ENCODE data around the gene RIPOR3. TPM values are rescaled to one million over a fixed set of nuclear protein-coding genes. Genes with fewer than 3 reads are reported as not detected.
"Not testable (repeated sequence)": the region's sequence is repeated elsewhere in the genome, so short reads cannot be mapped to it uniquely, and the experiment has no call there.

The RIPOR3 gene
- total RNA-seq, 1 donor, result 32.6 TPM

DNA sequence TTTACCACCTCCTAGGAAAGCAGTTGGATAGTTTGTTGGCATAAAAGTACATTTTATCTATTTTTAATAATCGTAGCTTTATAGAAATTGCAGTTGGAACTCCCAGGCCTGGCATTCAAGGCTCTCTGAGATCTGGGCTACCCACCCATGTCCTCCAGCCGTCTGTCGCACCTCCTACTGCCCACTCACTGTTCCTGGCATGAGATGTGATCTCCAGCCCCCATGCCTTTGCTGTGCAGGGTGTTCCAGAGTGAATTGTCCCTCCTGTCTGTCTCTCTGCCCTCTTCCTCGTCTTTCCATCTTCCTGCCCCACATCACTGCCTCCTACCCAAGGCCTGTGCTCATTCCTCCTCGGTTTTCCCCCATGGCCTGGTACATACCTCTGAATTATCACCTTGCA lies 130.5 kb downstream of the RIPOR3 start:
- DNase-seq (ENCODE audit: low read depth in 2 of 3, low spot score in 2 of 3), result no peak

GRCh38 chr20:50559856-50560638 lies 131.3 kb downstream of the RIPOR3 start:
- DNase-seq (ENCODE audit: low read depth in 2 of 3, low spot score in 2 of 3), result no peak

- no peak for DNase-seq (ENCODE audit: low read depth in 2 of 3, low spot score in 2 of 3)
Observed at GRCh38 chr20:50559149-50559548, 132.2 kb downstream of the RIPOR3 start.

GRCh38 chr20:50558483-50558925 lies 132.8 kb downstream of the RIPOR3 start:
- DNase-seq (ENCODE audit: low read depth in 2 of 3, low spot score in 2 of 3), result no peak

DNA sequence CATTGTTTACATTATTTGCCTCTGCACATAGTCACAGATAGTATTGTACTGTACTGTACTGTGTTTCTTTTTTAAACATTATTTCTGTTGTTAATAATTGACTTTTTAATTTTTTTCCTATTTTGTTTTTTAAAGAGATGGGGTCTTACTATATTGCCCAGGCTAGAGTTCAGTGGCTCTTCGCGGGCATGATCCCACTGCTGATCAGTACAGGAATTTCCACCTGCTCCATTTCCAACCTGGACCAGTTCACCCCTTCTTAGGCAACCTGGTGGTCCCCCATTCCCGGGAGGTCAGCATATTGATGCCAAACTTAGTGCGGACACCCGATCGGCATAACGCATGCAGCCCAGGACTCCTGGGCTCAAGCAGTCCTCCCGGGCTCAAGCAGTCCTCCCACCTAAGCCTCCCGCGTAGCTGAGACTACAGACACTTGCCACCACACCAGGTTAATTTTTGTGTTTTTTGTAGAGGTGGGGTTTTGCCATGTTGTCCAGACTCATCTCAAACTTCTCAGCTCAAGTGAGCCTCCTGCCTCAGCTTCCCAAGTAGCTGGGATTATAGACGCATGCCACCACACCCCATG lies 133.7 kb downstream of the RIPOR3 start:
- DNase-seq (ENCODE audit: low read depth in 2 of 3, low spot score in 2 of 3), result no peak

DNA sequence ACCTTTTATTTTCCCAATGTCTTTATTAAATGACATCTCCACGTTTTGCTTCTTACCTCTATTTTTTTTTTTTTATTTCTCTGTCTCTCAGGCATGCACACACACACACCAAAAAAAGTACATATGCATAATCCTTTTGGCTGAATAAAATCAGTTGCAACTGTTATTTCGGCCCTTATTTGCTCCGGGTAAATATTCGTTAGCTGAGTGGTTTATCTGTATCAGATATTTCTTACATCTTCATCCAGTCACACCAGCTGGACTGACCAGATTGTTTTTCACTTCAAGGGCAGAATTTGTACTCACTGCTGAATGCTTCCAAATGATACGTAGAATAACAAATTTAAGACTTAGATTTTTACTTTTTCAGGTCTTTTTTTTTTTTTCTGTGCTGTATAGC lies 135.7 kb downstream of the RIPOR3 start:
- no peak for DNase-seq (ENCODE audit: low read depth in 2 of 3, low spot score in 2 of 3)

DNA sequence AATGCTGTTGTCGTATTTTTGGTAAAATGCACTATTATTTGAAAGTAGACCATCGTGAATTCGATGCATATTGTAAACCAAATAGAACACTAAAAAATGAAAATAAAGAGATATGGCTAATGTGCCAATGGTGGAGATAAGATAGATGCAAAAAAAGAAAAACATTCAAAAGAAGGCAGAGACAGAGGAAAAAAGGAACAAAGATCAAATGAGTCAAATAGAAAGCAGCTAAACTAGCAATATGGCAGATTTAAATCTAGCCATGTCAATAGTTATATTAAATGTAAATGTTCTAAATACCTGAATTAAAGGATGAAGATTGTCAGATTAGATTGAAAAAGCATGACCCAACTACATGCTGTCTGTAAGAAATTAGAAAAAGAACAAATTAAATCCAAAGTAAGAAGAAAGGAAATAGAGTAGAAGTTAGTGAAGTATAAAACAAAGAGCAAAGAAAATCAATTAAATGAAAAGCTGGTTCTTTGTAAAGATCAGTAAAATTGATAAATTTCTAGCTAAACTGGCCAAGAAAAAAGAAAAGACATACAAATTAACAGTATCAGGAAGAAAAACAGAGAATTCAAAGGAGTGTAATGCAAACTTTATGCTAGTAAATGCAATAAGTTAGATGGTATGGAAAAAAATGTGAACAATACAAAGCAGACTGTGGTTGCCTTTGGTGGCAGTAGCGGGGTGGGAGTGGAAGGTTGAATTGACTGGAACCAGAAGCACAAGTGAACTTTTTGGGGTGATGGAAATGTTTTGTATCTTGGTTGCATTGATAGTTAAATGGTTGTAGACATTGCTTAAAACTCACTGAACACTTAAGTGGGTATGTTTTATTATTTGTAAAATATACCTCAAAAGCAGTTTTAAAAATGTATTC lies 136.4 kb downstream of the RIPOR3 start:
- DNase-seq (ENCODE audit: low read depth in 2 of 3, low spot score in 2 of 3), result no peak

GRCh38 chr20:50552979-50553378 lies 138.4 kb downstream of the RIPOR3 start:
- no peak for DNase-seq (ENCODE audit: low read depth in 2 of 3, low spot score in 2 of 3)

DNA sequence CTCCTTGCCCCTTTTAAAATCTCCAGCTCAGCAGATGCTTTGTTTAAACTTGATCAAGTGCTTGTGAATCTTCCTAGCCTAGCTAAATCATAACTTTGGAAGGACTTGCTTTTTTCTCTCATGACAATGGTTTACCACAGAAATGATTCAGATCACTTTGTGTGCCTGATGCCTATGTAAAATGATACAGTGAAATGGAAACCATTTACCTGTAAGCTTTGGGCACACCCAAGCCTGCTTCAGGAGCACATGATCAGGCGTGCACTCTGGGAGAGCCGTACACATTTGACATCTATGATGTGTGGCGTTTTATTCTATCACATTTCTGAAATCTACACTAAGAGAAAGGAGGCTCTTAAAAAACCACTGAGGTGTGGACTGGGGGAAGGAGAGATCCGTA lies 140.1 kb downstream of the RIPOR3 start:
- DNase-seq (ENCODE audit: low read depth in 2 of 3, low spot score in 2 of 3), result no peak

DNA sequence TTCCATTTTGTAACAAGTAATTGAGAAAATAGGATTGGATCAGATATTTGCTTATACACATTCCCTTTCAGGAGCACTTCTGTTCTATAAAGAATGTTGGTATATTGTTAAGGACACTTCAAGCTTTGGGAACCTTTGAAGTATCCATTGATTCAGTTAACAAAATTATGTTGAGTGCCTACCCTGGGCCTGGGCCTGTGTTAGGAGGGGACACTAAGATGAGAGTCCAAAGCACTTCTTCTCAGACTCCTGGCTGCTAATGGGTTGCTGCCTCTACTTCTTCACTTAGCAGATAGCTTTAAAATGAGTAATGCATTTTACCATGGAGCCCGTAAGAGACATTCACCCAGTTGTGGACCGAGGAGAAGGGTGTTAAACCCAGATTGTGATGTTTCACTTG lies 140.8 kb downstream of the RIPOR3 start:
- no peak for DNase-seq (ENCODE audit: low read depth in 2 of 3, low spot score in 2 of 3)

DNA sequence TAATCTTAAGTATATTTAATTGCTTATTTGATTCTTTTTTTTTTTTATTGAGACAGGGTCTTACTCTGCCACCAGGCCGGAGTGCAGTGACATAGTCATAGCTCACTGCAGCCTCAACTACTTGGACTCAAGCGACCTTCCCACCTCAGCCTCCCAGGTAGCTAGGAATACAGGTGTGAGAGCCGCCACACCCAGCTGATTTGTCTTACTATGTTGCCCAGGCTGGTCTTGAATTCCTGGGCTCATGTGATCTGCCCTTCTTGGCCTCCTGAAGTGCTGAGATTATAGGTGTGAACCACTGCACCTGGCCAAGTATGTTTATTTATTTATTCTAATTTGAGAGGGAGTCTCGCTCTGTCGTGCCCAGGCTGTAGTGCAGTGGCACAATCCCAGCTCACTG lies 142.9 kb downstream of the RIPOR3 start:
- DNase-seq (ENCODE audit: low read depth in 2 of 3, low spot score in 2 of 3), result no peak

DNA sequence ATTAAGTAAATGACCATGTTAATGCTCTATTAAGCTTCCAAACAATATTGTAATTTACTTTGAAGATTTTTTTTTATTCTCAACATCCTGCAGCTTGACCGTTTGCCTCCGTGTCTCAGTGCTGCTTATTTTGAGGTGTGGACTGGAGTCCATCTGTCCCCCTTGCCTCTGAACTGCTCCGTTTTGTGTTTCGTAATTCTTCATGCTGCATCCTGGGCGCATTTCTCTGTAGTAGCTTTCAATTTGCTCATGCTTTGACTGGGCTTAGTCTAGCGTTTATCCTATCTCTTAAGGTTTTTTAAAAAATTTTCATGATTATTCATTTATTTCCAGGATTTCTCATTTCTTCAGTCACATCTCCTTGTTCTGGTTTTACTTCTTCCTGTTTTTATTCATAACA lies 143.4 kb downstream of the RIPOR3 start:
- DNase-seq (ENCODE audit: low read depth in 2 of 3, low spot score in 2 of 3), result no peak

DNA sequence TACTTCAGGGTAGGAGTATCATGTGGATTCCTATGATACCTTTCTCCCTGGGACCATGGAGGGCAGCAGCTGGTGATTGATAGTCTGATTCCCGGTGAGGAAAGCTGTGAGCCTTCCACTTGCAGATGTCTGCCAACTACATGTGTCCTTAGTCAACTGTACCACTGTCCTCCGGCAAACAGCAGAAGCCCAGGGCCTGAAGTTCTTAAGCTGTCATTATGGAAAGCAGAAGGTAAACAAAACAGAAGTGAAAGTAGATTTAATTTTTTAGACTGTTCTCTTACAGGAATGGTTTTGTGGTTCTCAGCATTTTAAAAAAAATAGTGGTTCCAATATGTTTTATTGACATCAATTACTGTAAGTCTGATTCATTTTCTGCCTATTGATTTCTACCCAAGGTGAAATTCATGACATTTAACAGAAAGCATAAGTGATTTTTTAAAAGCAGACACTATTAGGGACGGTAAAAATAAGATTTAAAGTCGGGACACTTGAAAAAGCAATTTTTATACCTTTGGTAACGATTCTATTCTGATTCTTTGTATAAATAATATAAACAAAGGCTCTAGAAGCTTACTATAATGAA lies 144.5 kb downstream of the RIPOR3 start:
- peak in 1 of 3 donors; percentile 47 for DNase-seq (ENCODE audit: low read depth in 2 of 3, low spot score in 2 of 3)

DNA sequence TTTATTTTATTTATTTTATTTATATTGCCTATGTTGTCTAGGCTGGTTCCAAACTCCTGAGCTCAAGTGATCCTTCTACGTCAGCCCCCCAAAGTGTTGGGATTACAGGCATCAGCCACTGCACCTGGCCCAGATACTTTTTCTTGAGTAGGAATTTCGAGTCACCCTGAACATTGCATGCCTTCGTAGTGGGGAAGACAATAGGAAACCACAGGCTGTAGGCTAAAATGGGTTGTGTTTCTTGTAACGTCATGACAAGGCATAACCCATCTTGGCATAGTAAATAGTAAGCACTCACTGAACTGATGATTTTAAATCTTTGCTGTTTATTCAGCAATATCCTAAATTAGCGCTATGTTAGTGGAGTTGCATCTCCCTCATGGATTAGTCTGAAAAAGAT lies 146.2 kb downstream of the RIPOR3 start:
- DNase-seq (ENCODE audit: low read depth in 2 of 3, low spot score in 2 of 3), result peak in 1 of 3 donors; percentile 23

- DNase-seq (ENCODE audit: low read depth in 2 of 3, low spot score in 2 of 3), result no peak
Observed at GRCh38 chr20:50543326-50543725, 148.0 kb downstream of the RIPOR3 start.

DNA sequence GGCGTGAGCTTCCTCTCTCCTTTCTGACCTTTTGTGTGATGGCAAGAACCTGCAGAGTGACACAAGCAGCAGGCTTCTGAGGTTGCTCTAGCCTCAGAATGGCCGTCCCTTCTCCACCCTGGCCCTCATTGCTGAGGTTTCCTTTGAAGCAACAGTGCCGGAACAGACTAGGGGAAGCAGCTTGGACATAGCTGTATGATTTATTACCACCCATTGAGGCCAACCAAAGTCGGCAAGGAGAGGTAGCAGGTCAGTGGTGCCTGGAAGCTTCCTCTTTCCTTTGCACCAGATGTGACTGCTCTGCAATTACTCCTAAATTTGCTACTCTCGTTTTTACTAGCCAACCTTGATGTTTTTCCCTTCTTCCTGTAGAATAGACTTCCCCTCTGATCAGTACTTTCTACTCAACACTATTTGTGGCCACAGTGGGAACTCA lies 149.7 kb downstream of the RIPOR3 start:
- peak in 2 of 3 donors; percentile 82 to 97 for DNase-seq (ENCODE audit: low read depth in 2 of 3, low spot score in 2 of 3)

GRCh38 chr20:50540620-50541605 lies 150.4 kb downstream of the RIPOR3 start:
- DNase-seq (ENCODE audit: low read depth in 2 of 3, low spot score in 2 of 3), result no peak

GRCh38 chr20:50539798-50540197 lies 151.5 kb downstream of the RIPOR3 start:
- DNase-seq (ENCODE audit: low read depth in 2 of 3, low spot score in 2 of 3), result not testable (repeated sequence)

DNA sequence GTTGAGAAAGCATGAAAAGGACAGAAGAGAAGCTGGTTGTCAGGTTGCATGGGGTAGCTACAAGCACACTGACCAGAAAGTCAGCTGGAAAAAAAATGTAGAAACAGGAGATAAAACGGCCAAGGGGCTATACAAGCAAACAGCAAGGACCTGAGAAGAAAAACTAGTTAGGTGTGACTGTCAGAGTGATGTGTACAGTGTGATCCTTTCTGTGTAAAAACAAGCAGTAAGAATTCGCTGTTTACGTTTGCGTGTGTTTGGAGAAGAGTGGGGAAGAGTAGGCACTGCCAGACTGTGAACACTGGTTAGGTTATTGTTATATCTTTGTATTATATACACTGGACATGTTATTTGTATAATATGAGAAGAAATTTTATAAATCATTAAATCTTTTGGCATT lies 153.1 kb downstream of the RIPOR3 start:
- DNase-seq (ENCODE audit: low read depth in 2 of 3, low spot score in 2 of 3), result no peak

All from hematopoietic multipotent progenitor cell (in vitro differentiated cells).